Measurements from ENCODE around the gene TRPM2.

DNA sequence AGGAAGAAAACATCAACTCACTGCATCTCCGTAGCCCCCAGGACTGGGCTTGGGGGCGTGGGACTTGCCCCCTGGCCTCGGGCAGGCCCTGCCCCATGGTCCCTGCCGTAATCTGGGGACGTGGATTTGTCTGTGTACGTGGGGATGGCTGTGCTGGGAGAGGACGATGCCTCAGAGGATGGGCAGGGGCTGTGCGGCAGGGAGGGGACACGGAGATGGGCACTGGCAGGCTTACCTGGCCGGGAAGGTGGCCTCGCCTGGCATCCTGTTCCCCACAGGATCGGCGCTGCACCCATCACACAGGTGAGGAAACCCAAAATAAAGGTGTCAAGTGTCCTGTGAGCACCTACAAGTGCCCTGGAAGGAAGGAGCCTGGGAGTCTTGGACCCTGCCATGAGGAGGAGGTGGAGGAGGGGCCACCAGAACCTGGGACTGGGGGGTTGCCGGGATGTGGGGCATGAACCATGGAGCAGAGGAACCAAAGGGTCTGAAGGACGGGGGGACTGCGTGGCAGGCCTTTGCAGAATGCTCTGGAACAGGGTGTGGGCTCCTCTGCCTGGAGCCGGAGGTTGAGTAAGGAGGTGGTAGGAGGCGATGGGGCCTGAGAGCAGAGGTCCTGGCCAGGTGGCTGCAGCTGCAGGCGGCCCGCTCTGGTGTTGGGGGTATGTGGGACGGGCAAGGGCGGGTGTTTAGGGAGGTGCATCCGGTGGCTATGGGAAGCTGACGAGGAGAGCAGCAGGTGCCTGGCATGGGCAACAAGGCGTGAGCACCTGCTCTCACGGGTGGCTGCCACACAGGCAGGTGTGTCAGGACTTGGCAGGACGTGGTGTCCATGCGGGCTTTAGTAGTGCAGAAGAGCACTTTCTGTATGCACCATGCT lies 74.1 kb downstream of the TRPM2 start:
- TF ChIP-seq, protein P1, sequence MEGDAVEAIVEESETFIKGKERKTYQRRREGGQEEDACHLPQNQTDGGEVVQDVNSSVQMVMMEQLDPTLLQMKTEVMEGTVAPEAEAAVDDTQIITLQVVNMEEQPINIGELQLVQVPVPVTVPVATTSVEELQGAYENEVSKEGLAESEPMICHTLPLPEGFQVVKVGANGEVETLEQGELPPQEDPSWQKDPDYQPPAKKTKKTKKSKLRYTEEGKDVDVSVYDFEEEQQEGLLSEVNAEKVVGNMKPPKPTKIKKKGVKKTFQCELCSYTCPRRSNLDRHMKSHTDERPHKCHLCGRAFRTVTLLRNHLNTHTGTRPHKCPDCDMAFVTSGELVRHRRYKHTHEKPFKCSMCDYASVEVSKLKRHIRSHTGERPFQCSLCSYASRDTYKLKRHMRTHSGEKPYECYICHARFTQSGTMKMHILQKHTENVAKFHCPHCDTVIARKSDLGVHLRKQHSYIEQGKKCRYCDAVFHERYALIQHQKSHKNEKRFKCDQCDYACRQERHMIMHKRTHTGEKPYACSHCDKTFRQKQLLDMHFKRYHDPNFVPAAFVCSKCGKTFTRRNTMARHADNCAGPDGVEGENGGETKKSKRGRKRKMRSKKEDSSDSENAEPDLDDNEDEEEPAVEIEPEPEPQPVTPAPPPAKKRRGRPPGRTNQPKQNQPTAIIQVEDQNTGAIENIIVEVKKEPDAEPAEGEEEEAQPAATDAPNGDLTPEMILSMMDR (IDR thresholded peaks at IDR 0.05), result no peak
- TF ChIP-seq POLR2A (IDR thresholded peaks at IDR 0.05; ENCODE audit: low read depth) (no peak), POLR2AphosphoS5 (IDR thresholded peaks at IDR 0.05) (no peak)
